ENCODE results near the gene RPA4. TPM values are rescaled to one million over a fixed set of nuclear protein-coding genes. Genes with fewer than 3 reads are reported as not detected.

RPA4 gene
- total and polyA plus RNA-seq, 7 donors, result 0.17 to 0.47 (median 0.27) TPM; not detected in 2

Other genes with a start within 250 kb of the RPA4 start
- 10 to 100 TPM in 3 of 4 donors, 1 to 10 TPM in 1; 9.7 to 19.2 (median 16.7) TPM for gene DIAPH2, start 199.1 kb upstream of the RPA4 start, total RNA-seq
- gene DIAPH2, start 199.1 kb upstream of the RPA4 start, polyA plus RNA-seq, result 10 to 100 TPM in 1 of 3 donors, 1 to 10 TPM in 2; 2.6 to 11.5 (median 6.6) TPM

Measured in psoas muscle (tissue), 7 donors.